Activated effector memory CD4-positive, alpha-beta T cell treated with anti-CD3 and anti-CD28 coated beads, Interleukin-2, amount 50 U/mL, for 16 hours (primary cell): ENCODE measurements around the gene CRB2.

ENCODE experiments used
- DNase-seq: peaks from one replicate; pipeline ENCODE4 v3.0.0-alpha.2; 2020

The CRB2 gene

GRCh38 chr9:123424552-123425225, 68.7 kb downstream of the CRB2 start:
- no peak for DNase-seq

- DNase-seq = no peak
These were observed 69.3 kb downstream of the CRB2 start for GRCh38 chr9:123425261-123425821.

- DNase-seq = peak; percentile 43
These were observed 69.9 kb downstream of the CRB2 start for GRCh38 chr9:123425836-123426365.

GRCh38 chr9:123426406-123426805, 70.4 kb downstream of the CRB2 start:
- peak; percentile 10 for DNase-seq
